Sigmoid colon (tissue), 3 donors: ENCODE data around the gene NCAM2.

Source experiments
- CTCF ChIP-seq, 4 experiments: fragments of 450-650 bp in 3 of 4; fragments of 200-600 bp in 1 of 4; IDR thresholded peaks; one replicate each; pipeline ENCODE4 v1.5.1; 2016 to 2019; ENCODE audit warnings: antibody characterized with exemption in 4 of 4, mild to moderate bottlenecking in 3 of 4, moderate library complexity in 2 of 4
- POLR2A ChIP-seq, 2 donors: fragments of 450-650 bp; IDR thresholded peaks; one replicate each; pipeline ENCODE4 v1.6.1; 2016; ENCODE audit warnings: antibody characterized with exemption in 2 of 2, mild to moderate bottlenecking in 2 of 2, moderate library complexity in 2 of 2

GRCh38 chr21:21182401-21183010 lies 184.3 kb downstream of the NCAM2 start:
- TF ChIP-seq CTCF (IDR thresholded peaks at IDR 0.05): no peak
- TF ChIP-seq POLR2A (IDR thresholded peaks at IDR 0.05): no peak
